DND-41 (cell line): ENCODE data around the gene GRAMD1A.

Experiments
- CTCF ChIP-seq: IDR thresholded peaks from 2 replicates; pipeline ENCODE4 v1.5.1; 2012; ENCODE audit warnings: borderline replicate concordance, low read length, moderate library complexity, mild to moderate bottlenecking; ENCODE audit not compliant: poor library complexity, severe bottlenecking; ENCODE audit errors: extremely low read depth
- EZH2 ChIP-seq: IDR thresholded peaks from 3 replicates; pipeline ENCODE4 v1.6.1; 2012; ENCODE audit warnings: borderline replicate concordance, low read depth, mild to moderate bottlenecking, moderate library complexity, low read length, inconsistent platforms; ENCODE audit not compliant: severe bottlenecking

- TF ChIP-seq CTCF (no peak), EZH2 (no peak)
Measured at GRCh38 chr19:34985249-34986022, 14.7 kb upstream of the GRAMD1A start.
